ENCODE results near the gene TGM5.
"Not testable (repeated sequence)": the region's sequence is repeated elsewhere in the genome, so short reads cannot be mapped to it uniquely, and the experiment has no call there.

Gene TGM5

DNA sequence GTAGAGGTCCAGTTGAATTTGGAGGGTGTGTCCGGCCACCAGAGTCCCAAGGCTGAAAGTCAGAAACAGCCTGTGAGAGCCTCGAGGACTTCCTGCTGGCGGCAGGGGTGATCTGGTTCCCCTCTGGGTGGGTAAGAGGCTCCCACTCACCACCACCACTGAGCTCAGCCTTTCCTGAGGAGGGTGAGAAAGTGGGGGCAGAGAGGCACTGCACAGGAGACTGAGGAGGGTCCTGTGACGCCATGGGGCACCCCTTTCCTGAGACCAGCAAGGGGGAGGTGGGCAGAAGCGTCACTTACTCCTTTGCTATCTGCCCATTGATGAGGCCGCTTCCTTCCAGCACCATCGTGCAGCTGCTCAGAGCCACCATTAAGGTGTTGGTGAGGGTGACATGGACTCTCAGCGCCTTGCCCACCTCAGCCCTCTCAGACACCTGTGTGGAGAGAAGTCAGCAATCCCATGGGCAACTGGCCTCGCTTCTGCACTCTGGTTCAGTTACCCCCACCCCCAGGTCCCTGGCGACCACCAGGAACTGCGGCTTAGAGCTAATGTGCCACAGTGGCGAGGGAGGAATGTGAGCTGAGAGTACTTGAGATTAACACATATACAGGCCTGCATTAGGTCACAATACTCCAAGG is 10.0 kb upstream of the TGM5 start:
- no peak for DNase-seq (ENCODE audit: low read depth in 2 of 2)

DNA sequence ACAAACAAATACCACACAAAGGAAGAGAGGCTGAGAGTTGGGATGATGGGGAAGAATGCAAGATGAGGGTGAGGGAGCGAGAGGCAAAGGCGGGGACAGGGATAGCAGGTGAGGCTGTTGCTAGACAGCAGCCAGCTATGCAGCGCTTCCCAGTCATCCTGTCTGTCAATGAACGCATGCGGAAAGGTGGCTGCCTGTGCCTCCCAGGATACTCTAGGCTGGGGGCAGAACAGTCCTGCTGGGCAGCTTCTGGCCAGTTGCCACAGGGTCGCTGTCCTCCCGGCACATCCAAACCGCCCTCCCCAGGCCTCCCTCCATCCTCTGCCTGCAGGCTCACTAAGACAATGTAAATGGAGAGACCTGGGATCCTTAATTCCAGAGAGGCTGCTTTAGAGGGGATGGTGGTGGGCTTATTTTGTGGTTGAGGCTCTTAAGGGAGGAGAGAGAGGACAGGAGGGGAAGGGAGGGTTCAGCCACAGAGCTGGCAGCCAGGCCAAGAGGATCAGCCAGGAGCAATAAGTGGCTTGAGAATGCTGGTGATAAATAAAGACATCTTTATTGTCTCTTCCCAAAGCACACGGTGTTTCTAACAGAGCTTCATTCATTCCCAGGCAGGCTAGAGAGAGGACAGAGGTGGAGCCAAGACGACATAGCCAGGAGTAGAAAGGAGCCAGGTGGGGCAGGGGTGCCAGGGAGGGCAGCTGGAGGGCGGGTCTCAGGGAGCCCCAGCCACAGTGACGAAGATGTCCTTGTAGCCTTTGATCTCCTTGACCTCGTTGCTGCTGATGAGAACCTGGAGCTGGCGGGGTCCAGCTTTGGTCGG is 9.2 kb upstream of the TGM5 start:
- DNase-seq (ENCODE audit: low read depth in 2 of 2): no peak

DNA sequence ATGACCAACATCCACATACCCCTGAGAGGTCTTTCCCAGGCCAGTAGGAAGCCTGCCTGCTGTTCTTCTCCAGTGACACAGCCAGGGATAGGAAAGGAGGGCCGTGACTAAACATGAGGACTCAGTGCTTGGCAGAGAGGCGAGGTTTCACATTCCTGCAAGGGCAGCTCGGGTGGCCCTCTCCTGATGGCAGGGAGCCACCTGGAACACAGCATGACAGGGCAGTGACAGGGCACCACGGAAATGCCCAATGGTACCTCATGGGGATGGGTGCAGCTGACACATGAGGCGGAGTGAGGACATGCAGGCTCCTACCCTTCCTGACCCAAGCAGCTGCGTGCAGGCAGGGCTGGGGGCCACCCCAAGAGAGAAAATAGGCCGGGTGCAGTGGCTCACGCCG is 7.4 kb upstream of the TGM5 start:
- DNase-seq (ENCODE audit: low read depth in 2 of 2): no peak

DNA sequence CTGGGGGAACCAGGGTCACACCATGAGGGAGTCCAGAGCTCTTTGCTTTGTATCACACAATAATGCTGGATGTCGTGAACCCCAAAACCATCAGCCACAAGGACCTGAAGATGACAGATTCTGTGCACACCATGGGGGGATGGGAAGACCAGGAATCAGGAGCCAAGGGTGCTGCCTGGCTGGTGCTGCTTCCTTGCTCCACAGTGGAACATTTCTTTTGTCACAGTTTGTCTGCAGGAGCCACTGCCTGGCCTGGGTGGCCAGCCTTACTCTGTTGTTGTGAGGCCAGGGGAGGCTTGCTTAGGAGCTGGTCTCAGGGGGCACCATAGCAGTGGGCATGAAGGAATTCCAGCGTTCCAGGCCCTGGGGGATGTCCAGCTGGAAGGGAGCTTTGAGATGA is 6.5 kb upstream of the TGM5 start:
- no peak for DNase-seq (ENCODE audit: low read depth in 2 of 2)

DNA sequence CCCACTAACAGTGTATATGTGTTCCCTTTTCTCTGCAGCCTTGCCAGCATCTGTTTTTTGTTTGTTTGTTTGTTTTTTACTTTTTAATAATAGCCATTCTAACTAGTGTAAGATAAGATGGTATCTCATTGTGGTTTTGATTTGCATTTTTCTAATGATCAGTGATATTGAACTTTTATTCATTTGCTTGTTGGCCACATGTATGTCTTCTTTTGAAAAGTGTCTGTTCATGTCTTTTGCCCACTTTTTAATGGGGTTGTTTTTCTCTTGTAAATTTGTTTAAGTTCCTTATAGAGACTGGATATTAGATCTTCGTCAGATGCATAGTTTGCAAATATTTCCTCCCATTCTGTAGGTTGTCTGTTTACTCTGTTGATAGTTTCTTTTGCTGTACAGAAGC is 5.2 kb upstream of the TGM5 start:
- DNase-seq (ENCODE audit: low read depth in 2 of 2): not testable (repeated sequence)

DNA sequence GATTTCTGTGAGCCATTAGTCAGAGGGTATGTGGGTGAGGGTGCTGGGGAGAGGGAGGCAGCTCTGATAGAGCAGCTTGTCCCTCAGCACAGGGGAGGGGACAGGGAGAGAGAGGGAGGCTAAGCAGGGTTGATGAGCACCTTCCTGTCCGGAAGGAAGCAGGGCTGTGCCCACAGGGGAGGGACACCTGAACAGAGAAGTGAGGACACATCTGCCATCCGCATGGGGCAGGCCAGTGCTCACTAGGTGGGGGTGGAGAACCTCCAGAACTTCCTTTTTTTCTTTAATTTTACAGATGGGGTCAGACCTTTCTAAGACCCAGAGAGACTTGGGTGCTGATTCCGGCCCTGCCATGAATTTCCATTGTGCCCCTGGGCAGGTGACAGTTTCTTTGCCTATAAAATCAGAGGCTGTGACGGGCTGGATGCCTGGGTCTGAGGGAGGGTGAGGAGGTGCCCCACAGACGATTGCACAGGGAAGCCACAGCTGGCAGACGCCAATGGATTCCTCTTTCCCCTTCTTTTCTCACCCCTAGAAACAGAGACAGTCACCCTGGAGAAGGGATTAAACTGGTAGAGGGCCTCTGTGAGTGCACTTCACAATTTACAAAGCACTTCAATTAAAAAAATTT is 4.1 kb upstream of the TGM5 start:
- no peak for DNase-seq (ENCODE audit: low read depth in 2 of 2)

DNA sequence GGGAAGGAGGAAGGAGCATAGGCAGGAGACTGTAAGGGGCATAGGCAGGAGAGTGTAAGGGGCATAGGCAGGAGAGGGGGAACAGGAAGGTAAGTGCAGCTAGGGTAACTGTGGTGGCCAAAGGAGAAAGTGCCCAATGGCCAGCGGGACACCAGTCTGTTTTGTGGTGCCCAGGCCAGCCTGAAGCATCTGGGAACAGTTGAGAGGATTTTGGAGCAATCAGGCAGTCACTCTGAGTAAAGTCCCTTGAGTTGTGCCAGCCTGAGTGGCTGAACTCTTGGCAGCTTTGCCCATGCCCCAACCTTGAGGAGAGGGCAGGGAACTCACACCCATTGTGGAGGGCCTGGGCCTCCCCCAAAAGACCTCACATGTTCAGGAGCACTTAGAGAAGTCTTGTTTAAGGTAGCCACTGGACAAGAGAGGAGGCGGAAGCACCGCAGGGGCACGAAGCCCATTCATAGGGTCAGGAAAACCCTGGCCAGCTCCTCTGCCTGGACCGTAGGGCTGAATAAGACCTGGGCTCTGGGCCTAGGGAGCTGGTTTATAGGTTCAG is 3.5 kb upstream of the TGM5 start:
- no peak for DNase-seq (ENCODE audit: low read depth in 2 of 2)

DNA sequence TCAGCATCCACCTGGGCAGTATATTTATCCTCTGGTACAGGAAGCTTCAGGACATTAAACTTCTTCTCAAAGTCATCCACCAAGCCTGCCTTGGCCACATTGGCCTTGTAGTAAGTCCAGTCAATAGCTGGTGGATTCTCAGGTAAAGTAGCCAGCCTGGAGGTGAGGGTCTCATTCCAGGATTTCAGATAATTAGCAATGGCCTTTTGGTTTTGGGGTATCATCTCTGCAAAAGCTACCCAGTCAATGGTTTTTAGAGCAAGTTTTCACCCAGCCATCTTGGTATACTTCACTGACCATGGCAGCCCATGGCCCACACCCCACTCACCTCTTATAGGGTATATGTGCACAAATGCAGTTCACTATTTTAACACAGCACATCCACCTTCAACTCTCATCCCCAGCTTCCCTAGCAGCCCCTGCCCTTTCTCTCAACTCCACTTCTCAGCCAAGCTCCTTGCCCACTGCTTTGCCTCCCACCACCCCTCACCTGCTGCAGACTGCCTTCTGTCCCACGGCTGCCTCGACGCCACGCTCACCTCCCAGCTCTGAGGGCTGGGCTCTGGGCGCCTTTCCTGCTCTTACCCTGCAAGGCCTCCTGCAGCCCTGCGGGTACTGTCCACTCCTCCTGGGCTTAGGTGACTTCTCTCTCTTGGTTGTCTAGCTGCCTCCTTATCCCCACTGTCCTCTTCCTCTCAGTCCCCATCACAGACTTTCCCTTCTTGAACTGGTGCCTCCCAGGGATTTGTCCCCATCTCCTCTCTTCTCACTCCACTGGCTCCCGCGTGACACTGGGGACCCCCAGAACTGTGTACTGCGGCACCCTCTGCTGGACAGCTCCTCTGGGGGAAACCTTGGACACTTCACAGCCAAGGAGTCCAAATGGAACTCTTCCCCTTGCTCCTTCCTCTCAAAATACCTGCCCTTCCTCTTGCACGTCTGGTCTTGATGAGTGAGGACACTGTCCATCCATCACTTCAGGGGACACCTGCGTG is 1.7 kb upstream of the TGM5 start:
- DNase-seq (ENCODE audit: low read depth in 2 of 2): no peak

DNA sequence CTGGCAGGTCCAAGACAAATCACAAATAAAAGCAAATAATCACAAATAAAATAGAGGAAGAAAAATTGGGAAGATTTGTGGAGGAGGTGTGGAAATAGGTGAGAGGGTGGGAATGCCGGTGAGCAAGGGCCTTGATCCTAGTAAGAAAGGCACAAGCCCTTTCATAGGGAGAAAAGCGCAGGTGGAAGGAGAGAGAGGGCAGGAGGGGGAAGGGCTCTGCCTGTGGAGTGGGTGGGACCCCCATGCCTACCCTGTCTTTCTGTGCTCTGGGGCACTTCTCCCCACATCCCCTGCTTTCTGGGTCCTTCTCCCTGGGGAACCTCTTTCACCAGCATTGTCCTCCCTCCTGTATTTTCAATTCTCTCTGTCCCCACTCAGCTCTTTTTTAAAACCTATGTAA is 711 bp upstream of the TGM5 start:
- DNase-seq (ENCODE audit: low read depth in 2 of 2): no peak

DNA sequence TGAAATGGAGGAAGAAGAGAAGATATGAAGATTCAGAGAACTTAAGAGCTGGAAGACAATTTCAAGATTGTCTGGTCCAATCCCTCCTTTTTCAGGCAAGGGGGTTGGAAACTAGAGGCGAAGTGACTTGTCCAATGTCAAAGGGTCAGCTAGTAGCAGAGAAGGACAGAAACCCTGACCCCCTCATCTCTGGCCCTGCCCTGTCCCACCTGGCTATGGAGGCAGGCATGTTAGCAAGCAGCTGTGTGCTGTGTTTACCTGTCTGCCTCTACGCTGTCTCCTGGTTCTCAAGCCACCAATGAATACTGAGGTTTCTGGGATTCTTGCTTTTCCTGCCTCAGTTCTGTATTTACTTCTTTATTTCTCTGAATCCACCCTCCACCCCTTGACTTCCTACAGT is 342 bp downstream of the TGM5 start:
- DNase-seq (ENCODE audit: low read depth in 2 of 2): no peak

DNA sequence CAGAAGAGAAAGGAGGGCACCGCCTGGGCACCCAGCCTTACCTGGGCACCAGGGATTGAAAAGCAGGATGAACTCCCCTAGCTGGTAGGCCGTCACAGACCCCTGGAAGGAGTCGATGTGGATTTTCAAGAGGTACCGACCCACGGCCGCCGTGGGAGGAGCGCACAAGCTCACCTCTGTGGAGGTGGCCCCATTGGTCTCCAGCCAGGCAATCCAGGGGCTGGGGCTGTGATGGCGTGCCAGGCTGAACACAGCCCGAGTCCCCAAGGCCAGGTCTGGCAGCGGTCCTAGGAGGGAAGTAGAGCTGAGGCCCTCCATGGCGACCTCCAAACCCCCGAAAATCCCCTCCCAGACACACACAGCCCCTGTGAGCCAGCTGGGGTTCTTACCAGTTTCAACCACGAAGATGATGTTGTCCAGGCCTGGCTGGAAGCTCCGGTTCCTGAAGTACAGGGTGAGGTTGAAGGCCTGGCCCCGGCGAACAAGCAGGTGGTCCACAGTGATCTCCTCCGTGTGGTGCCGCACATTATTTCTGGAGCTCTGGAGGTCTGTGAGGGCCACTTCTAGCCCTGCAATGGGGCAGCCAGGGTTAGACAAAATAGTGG is 6.6 kb downstream of the TGM5 start:
- no peak for DNase-seq (ENCODE audit: low read depth in 2 of 2)

DNA sequence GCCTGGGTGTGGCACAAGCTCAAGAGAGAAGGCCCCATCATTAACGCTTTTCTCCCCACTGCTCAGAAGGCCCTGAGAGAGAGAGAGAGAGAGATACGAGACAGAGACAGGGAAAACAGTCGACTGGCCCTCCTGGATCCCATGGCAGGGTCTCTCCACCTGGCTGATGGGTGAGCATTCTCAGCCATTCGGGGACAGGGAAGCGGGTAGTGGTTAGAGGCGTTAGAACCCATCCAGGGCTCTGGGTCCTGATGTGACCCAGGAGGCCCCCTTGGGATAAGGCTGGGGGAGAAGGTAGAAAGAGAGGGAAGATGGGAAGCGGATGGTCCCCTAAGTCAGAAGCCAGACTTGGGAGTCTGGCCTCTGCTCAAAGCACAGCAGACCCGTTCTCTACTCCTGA is 7.9 kb downstream of the TGM5 start:
- DNase-seq (ENCODE audit: low read depth in 2 of 2): no peak

DNA sequence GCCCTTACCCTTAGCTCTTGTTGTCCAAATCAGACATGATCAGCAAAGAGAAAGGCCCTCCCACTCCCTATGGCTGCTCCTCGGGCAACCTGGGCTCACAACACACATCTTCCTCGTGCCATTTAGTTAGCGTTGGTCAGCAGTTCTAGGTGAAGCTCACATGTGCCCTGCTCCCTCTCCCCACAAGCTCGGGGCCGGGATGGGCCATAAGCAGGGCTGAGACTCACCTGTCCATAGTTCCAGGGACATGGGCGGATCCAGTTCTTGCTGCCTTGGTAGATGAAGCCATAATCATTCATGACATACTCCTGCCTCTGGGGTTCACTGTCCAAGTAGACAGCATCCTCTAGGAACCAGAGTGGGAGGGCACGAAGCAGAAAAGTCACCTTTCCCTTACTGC is 10.4 kb downstream of the TGM5 start:
- DNase-seq (ENCODE audit: low read depth in 2 of 2): no peak

DNA sequence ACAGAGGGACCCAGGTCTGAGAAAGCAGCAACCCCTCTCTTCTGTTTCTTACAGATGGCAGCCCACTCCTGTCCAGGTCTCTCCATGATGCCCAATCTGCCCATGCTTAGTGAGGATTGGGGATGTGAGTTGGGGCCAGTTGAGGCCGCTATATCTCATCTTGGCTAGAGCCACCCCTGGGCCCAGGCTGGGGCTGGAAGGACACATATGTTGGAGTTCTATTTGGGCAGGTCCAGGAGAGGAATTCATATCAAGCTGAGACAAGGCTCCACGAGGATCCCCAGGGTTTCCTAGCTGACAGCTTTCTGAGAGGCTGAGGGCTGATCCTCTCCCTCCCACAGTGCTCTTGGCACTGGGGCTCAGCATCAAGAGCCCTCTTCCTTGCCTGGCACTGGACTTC is 11.4 kb downstream of the TGM5 start:
- DNase-seq (ENCODE audit: low read depth in 2 of 2): no peak

DNA sequence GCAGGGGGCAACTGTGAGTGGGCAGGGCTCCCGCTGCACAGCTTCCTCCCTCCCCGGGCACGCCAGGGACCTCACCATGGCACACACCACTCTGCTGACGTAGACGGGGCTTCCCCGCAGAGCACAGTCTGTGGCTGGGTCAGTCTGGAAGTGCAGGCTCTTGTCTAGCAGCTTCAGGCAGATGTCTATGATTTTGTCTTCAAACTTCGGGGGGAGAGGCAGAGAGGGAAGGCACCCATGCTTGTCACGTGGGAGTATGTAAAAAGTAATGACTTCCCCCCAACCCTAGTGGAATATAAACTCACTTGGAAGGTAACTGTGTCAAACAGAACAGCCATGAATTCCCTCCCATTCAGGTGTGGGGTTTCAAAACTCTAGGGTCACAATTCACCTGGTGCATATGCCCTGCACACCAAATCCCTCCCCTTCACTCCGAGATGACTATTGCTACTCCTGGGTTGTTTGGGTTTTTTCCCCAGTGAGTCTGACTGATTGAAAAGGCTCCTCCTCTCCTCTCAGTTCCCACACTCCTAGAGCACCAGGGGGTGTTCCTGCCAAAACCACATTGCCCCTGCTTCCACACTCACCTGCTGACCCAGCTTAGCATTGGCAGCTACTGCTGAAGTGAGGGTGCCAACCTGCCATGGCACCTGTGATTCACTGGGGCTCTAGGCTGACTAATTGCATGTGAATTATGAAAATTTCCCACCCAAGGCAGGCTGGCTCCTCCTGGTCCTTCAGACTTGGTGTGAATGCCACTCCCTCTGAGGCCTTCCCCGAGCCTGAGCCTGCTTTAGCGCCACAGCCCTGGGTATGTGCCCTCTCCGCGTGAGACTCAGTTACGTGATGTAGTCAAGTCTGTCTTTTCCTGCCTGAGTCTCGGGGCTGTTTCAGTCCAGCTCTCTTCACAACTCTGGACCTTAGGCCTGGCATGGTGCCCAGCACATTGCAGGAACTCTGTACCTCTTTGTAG is 13.0 kb downstream of the TGM5 start:
- DNase-seq (ENCODE audit: low read depth in 2 of 2): no peak

DNA sequence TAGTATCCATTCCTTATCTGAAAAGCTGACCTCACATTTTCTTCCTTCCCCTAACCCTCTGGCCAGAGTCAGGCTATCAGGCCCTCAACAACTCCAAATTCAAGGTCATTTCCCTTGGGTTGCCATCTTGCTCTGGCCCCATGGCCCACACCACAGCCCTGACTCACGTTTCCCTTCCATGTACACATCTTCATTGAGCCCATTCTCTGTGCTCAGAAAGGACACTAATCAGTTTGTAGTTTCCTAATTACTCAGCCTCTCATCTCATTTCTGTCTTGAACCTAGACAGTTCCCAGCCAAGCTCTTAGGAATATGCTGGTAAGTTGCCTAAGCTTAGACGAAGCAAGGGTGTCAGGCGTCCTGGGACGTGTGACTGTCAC is 14.9 kb downstream of the TGM5 start:
- no peak for DNase-seq (ENCODE audit: low read depth in 2 of 2)

DNA sequence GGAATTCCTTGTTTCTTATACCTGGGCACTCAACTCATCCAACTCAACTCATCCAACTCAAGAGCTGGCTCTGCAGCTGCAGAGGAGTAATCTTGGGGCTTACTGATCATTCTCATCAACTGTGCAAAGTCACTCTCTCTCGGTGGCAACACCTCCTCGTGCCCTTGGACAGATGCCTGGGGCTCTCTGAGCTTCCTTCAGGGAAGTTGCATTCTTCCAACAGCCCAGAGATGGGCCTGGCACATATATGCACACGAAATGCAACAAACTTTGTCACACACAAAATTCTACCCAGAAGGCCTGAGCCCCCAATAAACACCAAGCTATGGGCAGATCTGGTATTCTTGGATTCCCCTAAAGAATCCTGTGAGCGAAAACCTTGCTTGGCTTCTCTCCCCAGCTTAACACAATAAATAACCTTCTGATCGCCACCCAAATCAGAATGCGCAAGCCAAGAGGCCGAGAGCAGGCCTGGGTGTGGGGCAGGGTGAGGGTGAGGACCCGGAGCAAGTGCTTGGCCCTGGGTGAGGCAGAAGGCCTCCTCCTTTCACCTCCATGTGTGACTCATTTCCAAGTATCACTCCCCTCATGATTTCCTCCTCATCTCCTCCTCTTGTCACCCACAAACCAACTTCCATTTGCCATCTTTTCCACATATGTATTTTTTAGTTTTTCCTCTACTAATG is 15.4 kb downstream of the TGM5 start:
- DNase-seq (ENCODE audit: low read depth in 2 of 2): no peak

DNA sequence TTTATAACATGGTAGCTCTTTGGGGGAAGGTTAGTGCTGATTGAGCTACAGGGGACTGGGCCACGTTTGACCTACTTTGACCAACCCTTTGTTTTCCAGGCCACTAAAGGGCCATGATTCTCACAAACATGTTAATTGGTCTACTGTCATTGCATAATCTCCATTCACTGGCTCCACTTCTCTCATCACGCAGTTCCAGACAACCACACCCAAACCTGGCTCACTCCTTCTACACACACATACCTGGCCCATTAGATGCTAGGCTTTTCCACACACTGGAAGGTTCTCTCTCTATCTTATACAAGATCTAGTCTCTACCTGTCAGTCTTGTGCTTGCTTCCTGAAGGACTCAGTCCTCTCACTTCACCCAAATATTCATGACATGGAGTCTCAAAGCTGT is 15.9 kb downstream of the TGM5 start:
- DNase-seq (ENCODE audit: low read depth in 2 of 2): no peak

DNA sequence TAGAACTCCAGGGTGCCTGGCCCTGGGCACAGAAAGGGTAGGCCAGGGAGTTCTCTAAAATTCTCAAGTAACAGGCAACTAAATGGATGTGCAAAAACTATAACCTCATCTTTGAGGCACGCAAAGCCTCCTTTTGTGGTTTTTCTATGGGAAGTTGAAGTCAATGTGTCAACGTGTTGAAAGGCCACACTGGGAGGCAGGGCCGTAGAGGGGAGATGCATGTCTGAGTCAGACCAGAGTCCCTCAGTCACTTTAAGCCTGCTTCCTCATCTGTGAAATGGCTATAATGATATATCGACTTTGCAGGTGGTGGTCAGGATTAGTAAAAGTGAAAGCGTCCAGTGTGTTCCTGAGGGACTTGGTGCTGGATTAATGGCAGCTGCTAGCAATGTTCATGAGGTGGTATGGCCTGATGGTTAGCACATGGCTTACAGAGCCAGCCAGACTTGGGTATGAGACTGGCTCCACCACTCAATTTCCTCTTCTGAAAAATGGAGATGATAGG is 17.0 kb downstream of the TGM5 start:
- no peak for DNase-seq (ENCODE audit: low read depth in 2 of 2)

Measured in stimulated activated CD8-positive, alpha-beta memory T cell treated with anti-CD3 and anti-CD28 coated beads, Interleukin-7, amount 100 ng/mL, for 1 hour (primary cell).